ENCODE data around the gene ITGAD. TPM values are rescaled to one million over a fixed set of nuclear protein-coding genes. Genes with fewer than 3 reads are reported as not detected.

Gene ITGAD
- polyA plus RNA-seq, 2 donors: 0.02 TPM; not detected in 1

DNA sequence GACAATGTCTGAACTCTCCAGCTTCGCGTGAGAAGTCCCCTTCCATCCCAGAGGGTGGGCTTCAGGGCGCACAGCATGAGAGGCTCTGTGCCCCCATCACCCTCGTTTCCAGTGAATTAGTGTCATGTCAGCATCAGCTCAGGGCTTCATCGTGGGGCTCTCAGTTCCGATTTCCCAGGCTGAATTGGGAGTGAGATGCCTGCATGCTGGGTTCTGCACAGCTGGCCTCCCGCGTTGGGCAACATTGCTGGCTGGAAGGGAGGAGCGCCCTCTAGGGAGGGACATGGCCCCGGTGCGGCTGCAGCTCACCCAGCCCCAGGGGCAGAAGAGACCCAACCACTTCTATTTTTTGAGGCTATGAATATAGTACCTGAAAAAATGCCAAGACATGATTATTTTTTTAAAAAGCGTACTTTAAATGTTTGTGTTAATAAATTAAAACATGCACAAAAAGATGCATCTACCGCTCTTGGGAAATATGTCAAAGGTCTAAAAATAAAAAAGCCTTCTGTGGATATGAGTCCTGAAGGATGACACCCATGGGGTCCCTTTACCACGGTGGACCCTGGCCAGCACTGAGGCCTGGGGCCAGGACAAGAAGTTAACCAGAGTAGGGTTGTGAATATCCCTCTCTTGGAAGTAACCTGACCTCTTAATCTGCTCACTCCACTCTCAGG is 10.5 kb upstream of the ITGAD start:
- Histone ChIP-seq H3K27ac (ENCODE audit: low read depth in 2 of 2, low read length in 1 of 2) (no peak overlapping the region), H3K9me3 (ENCODE audit: control insufficient read depth in 2 of 2, insufficient read depth in 1 of 2, low read depth in 1 of 2, low read length in 1 of 2) (no peaks in the 10 kb centered on the region), H3K4me1 (ENCODE audit: control insufficient read depth in 2 of 2, insufficient read depth in 2 of 2, low read length in 1 of 2) (peaks cover 2 to 10% of the 10 kb centered on the region in 2 donors), H3K27me3 (ENCODE audit: control insufficient read depth in 1 of 2, insufficient read depth in 2 of 2, low read length in 2 of 2) (no peaks in the 10 kb centered on the region), H3K4me3 (ENCODE audit: low read depth in 1 of 2, low read length in 2 of 2) (no peak overlapping the region), H3K36me3 (ENCODE audit: control insufficient read depth in 2 of 2, insufficient read depth in 2 of 2, low read length in 1 of 2) (no peaks in the 10 kb centered on the region)
- 24 to 27% methylated on average over 14 of the region's 14 CpGs for WGBS, 2 donors

DNA sequence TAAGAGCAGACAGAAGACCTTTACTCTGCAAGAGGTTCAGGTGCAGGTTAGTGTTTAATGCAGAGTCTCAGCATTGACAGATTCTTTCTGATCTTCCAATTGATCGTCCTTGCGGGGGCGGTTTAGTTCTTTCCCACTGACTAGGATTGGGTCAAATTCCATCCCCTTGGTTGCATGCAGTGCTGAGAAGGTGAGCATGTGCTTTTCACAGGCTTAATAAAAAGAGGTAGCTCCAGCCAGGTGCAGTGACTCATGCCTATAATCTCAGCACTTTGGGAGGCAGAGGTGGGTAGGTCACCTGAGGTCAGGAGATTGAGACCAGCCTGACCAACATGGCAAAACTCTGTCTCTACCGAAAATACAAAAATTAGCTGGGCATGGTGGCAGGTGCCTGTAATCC is 7.5 kb upstream of the ITGAD start:
- Histone ChIP-seq H3K27ac (ENCODE audit: low read depth in 2 of 2, low read length in 1 of 2) (no peak overlapping the region), H3K9me3 (ENCODE audit: control insufficient read depth in 2 of 2, insufficient read depth in 1 of 2, low read depth in 1 of 2, low read length in 1 of 2) (no peaks in the 10 kb centered on the region), H3K27me3 (ENCODE audit: control insufficient read depth in 1 of 2, insufficient read depth in 2 of 2, low read length in 2 of 2) (no peaks in the 10 kb centered on the region), H3K4me1 (ENCODE audit: control insufficient read depth in 2 of 2, insufficient read depth in 2 of 2, low read length in 1 of 2) (peaks cover 2 to 8% of the 10 kb centered on the region in 2 donors), H3K36me3 (ENCODE audit: control insufficient read depth in 2 of 2, insufficient read depth in 2 of 2, low read length in 1 of 2) (no peaks in the 10 kb centered on the region), H3K4me3 (ENCODE audit: low read depth in 1 of 2, low read length in 2 of 2) (no peak overlapping the region)
- WGBS, 2 donors: 43 to 63% methylated on average over 4 of the region's 4 CpGs

DNA sequence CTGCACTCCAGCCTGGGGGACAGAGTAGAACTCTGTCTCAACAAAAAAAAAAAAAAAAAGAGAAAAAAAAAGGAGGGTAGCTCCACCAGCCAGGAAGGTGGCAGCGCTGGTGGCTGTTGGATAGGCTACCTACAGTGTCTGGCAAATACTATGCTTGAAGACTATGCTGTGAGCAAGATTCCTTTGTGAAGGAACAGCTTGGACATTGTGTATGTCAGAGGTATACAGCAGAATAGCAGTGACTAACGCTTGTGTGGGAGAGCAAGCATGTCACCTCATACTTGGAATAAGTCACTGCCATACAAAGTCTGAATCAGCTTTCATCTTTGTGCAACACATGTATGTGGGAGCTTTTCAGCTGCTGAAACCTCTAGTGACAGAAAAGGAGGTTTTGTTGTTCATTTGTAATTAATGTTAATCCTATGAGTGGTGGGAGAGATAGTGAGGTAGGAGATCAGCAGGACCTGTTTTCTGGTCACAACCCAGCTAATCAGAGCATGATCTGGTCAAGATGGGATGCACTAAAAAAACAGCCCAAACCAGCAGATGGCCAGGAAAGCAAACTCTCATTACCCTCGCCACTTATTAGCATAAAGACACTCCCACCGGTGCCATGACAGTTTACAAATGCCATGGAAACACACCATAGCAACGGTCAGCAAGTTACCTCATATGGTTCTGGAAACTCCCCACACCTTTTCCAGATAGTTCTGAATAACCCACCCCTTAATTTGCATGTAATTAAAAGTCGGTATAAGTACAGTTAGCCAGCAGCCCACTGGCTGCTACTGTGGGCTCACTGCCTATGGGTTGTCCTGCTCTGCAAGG is 6.8 kb upstream of the ITGAD start:
- WGBS, 2 donors: 35 to 37% methylated on average over 6 of the region's 6 CpGs
- H3K36me3 ChIP-seq (ENCODE audit: control insufficient read depth in 2 of 2, insufficient read depth in 2 of 2, low read length in 1 of 2): no peaks in the 10 kb centered on the region

DNA sequence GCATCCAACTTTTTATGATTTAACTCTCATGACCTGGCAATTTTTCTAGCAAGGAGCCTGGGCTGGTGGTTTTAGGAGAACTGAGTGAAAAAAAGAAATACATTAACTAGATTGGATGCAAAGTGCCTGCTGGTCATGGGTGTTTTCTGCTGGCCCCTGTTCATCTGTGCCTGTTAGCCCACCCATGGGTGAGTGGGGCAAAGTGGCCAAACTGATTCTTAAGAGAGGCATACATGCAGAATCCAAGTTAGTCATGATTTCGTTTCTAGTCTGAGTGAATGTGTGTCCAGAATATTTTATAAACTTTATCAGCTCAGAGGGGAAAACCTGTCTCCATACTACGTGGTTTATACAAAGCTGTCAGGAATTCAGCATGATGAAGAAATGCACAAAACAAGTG is 4.6 kb upstream of the ITGAD start:
- Histone ChIP-seq H3K36me3 (ENCODE audit: control insufficient read depth in 2 of 2, insufficient read depth in 2 of 2, low read length in 1 of 2) (no peaks in the 10 kb centered on the region), H3K4me1 (ENCODE audit: control insufficient read depth in 2 of 2, insufficient read depth in 2 of 2, low read length in 1 of 2) (peaks cover 2 to 4% of the 10 kb centered on the region in 2 donors), H3K27me3 (ENCODE audit: control insufficient read depth in 1 of 2, insufficient read depth in 2 of 2, low read length in 2 of 2) (no peaks in the 10 kb centered on the region), H3K27ac (ENCODE audit: low read depth in 2 of 2, low read length in 1 of 2) (no peak overlapping the region), H3K4me3 (ENCODE audit: low read depth in 1 of 2, low read length in 2 of 2) (no peak overlapping the region), H3K9me3 (ENCODE audit: control insufficient read depth in 2 of 2, insufficient read depth in 1 of 2, low read depth in 1 of 2, low read length in 1 of 2) (no peaks in the 10 kb centered on the region)
- 70 to 73% methylated on average over 2 of the region's 2 CpGs for WGBS, 2 donors

More for the DNA sequence above, 6.8 kb upstream of the ITGAD start:
- Histone ChIP-seq H3K27ac (ENCODE audit: low read depth in 2 of 2, low read length in 1 of 2) (peak overlapping the region; percentile 47 to 72), H3K4me3 (ENCODE audit: low read depth in 1 of 2, low read length in 2 of 2) (no peak overlapping the region), H3K4me1 (ENCODE audit: control insufficient read depth in 2 of 2, insufficient read depth in 2 of 2, low read length in 1 of 2) (peaks cover 2 to 8% of the 10 kb centered on the region in 2 donors), H3K27me3 (ENCODE audit: control insufficient read depth in 1 of 2, insufficient read depth in 2 of 2, low read length in 2 of 2) (no peaks in the 10 kb centered on the region), H3K9me3 (ENCODE audit: control insufficient read depth in 2 of 2, insufficient read depth in 1 of 2, low read depth in 1 of 2, low read length in 1 of 2) (no peaks in the 10 kb centered on the region)

DNA sequence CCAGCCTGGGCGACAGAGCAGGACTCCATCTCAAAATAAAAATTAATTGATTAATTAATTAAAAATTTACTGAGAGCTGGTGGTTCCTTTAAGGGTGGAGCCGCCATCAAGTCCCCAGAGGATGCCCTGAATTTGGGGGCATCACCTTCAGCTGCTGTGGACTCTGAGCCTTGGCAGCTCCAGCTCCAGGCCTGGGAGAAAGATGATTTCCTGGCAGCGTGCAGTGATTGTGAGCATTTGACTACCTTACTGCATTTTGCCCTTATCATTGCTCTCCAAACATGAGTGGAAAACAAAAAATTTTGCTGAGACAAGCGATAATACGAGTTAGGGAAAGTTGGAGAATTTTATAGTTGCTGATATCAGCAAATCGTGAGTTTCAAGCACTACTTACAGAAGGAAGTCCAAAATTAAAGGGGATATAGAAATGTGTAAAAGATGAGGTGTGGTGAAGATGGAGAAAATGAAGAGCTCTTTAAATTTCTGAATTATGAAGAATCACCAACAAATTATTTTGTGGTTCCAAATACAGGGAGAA is 2.6 kb upstream of the ITGAD start:
- no peaks in the 10 kb centered on the region for H3K27me3 ChIP-seq (ENCODE audit: control insufficient read depth in 1 of 2, insufficient read depth in 2 of 2, low read length in 2 of 2)
- no peak overlapping the region for H3K4me3 ChIP-seq (ENCODE audit: low read depth in 1 of 2, low read length in 2 of 2)
- no peaks in the 10 kb centered on the region for H3K9me3 ChIP-seq (ENCODE audit: control insufficient read depth in 2 of 2, insufficient read depth in 1 of 2, low read depth in 1 of 2, low read length in 1 of 2)
- peaks cover 2 to 4% of the 10 kb centered on the region in 2 donors for H3K4me1 ChIP-seq (ENCODE audit: control insufficient read depth in 2 of 2, insufficient read depth in 2 of 2, low read length in 1 of 2)
- no peak overlapping the region for H3K27ac ChIP-seq (ENCODE audit: low read depth in 2 of 2, low read length in 1 of 2)
- H3K36me3 ChIP-seq (ENCODE audit: control insufficient read depth in 2 of 2, insufficient read depth in 2 of 2, low read length in 1 of 2): no peaks in the 10 kb centered on the region
- 74 to 75% methylated on average over 6 of the region's 6 CpGs for WGBS, 2 donors

DNA sequence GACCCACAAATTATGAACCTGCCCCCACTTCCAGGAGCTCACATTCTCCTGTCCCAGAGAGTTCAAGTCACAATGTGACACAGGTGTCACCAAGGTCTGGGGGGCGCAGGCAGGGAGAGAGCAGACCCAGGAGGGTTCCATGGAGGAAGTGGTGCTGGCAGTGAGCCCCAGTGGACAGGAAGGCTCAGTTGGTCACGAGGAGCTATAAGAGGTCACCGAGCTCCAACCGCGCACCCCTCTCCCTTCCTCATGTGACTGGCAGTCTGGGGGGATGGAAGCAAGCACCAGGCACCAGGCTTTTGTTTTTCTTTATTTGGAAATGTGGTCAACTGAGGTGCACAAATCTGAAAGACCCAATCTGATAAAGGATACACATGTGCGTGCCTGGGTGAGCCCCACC is 2.5 kb downstream of the ITGAD start:
- Histone ChIP-seq H3K4me1 (ENCODE audit: control insufficient read depth in 2 of 2, insufficient read depth in 2 of 2, low read length in 1 of 2) (peaks cover 0 to 2% of the 10 kb centered on the region in 2 donors), H3K36me3 (ENCODE audit: control insufficient read depth in 2 of 2, insufficient read depth in 2 of 2, low read length in 1 of 2) (no peaks in the 10 kb centered on the region), H3K27me3 (ENCODE audit: control insufficient read depth in 1 of 2, insufficient read depth in 2 of 2, low read length in 2 of 2) (no peaks in the 10 kb centered on the region), H3K4me3 (ENCODE audit: low read depth in 1 of 2, low read length in 2 of 2) (no peak overlapping the region), H3K27ac (ENCODE audit: low read depth in 2 of 2, low read length in 1 of 2) (no peak overlapping the region), H3K9me3 (ENCODE audit: control insufficient read depth in 2 of 2, insufficient read depth in 1 of 2, low read depth in 1 of 2, low read length in 1 of 2) (peaks cover 0 to 7% of the 10 kb centered on the region in 2 donors)
- WGBS, 2 donors: 59 to 78% methylated on average over 6 of the region's 6 CpGs

DNA sequence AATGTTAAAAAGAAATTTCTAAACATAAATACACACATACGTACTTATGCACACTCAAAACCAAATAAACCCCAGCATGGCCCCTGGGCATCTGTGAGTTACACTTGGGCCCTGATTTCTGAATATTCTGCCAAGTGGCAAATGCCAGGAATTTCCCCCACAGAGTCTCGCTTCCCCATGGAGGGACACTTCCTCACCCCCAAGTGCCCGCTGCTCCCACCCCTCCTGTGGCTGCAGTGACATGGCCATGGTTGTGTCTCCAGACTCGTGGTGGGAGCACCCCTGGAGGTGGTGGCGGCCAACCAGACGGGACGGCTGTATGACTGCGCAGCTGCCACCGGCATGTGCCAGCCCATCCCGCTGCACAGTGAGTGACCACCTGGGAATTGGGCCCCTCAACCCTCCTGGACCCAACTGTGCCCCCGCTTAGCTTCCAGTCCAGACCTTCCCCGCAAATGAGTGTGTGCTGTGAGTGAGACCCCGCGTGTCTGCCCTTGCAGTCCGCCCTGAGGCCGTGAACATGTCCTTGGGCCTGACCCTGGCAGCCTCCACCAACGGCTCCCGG is 4.0 kb downstream of the ITGAD start:
- Histone ChIP-seq H3K36me3 (ENCODE audit: control insufficient read depth in 2 of 2, insufficient read depth in 2 of 2, low read length in 1 of 2) (no peaks in the 10 kb centered on the region), H3K9me3 (ENCODE audit: control insufficient read depth in 2 of 2, insufficient read depth in 1 of 2, low read depth in 1 of 2, low read length in 1 of 2) (peaks cover 0 to 7% of the 10 kb centered on the region in 2 donors), H3K27me3 (ENCODE audit: control insufficient read depth in 1 of 2, insufficient read depth in 2 of 2, low read length in 2 of 2) (no peaks in the 10 kb centered on the region), H3K4me1 (ENCODE audit: control insufficient read depth in 2 of 2, insufficient read depth in 2 of 2, low read length in 1 of 2) (peaks cover 0 to 2% of the 10 kb centered on the region in 2 donors), H3K4me3 (ENCODE audit: low read depth in 1 of 2, low read length in 2 of 2) (no peak overlapping the region), H3K27ac (ENCODE audit: low read depth in 2 of 2, low read length in 1 of 2) (no peak overlapping the region)
- WGBS, 2 donors: 78 to 79% methylated on average over 18 of the region's 18 CpGs

DNA sequence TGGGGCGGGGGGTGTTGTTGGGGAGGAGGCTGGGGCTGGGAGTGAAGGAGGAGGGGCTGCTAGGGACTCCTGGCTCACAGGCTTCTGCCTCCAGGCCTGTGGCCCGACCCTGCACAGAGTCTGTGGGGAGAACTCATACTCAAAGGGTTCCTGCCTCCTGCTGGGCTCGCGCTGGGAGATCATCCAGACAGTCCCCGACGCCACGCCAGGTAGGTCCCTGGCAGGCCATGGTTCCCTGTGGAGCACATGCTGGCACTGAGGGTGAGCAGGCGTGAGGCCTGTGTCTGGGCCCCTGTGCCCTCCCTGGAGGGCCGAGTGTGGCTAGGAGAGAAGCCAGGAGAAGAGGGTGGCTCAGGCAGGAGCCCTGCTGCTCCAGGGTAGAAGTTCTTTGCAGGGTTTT is 4.6 kb downstream of the ITGAD start:
- 70 to 74% methylated on average over 8 to 9 of the region's 9 CpGs for WGBS, 2 donors

DNA sequence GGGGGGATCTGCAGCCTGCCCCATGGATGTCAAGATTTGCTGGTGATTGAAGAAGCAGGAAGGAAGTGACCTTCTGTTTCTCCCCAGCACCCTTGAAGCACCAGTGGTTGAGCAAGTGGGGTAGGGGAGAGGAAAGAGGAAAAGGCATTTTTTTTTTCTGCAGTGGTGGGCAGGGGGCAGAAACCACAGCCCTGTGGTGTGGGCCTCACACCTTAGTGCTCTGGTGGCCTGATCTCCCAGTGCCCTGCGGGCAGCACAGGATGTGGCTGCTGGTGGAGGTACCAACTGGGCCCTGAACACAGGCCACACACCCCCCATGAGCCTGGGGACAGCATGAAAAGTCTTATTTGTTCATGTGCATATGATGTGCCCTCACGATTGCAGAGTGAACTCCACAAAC is 7.1 kb downstream of the ITGAD start:
- no peaks in the 10 kb centered on the region for H3K27me3 ChIP-seq (ENCODE audit: control insufficient read depth in 1 of 2, insufficient read depth in 2 of 2, low read length in 2 of 2)
- no peaks in the 10 kb centered on the region for H3K36me3 ChIP-seq (ENCODE audit: control insufficient read depth in 2 of 2, insufficient read depth in 2 of 2, low read length in 1 of 2)
- H3K4me1 ChIP-seq (ENCODE audit: control insufficient read depth in 2 of 2, insufficient read depth in 2 of 2, low read length in 1 of 2): peaks cover 0 to 2% of the 10 kb centered on the region in 2 donors
- H3K27ac ChIP-seq (ENCODE audit: low read depth in 2 of 2, low read length in 1 of 2): no peak overlapping the region
- 70 to 73% methylated on average over 2 of the region's 2 CpGs for WGBS, 2 donors
- no peak overlapping the region for H3K4me3 ChIP-seq (ENCODE audit: low read depth in 1 of 2, low read length in 2 of 2)
- peaks cover 0 to 7% of the 10 kb centered on the region in 2 donors for H3K9me3 ChIP-seq (ENCODE audit: control insufficient read depth in 2 of 2, insufficient read depth in 1 of 2, low read depth in 1 of 2, low read length in 1 of 2)

More for the DNA sequence above, 4.6 kb downstream of the ITGAD start:
- Histone ChIP-seq H3K36me3 (ENCODE audit: control insufficient read depth in 2 of 2, insufficient read depth in 2 of 2, low read length in 1 of 2) (no peaks in the 10 kb centered on the region), H3K9me3 (ENCODE audit: control insufficient read depth in 2 of 2, insufficient read depth in 1 of 2, low read depth in 1 of 2, low read length in 1 of 2) (peaks cover 0 to 7% of the 10 kb centered on the region in 2 donors), H3K27me3 (ENCODE audit: control insufficient read depth in 1 of 2, insufficient read depth in 2 of 2, low read length in 2 of 2) (no peaks in the 10 kb centered on the region), H3K4me3 (ENCODE audit: low read depth in 1 of 2, low read length in 2 of 2) (no peak overlapping the region), H3K4me1 (ENCODE audit: control insufficient read depth in 2 of 2, insufficient read depth in 2 of 2, low read length in 1 of 2) (peaks cover 0 to 2% of the 10 kb centered on the region in 2 donors), H3K27ac (ENCODE audit: low read depth in 2 of 2, low read length in 1 of 2) (no peak overlapping the region)

Data from esophagus (tissue), 2 donors.